Cardiac muscle cell (in vitro differentiated cells and primary cell): Measurements from ENCODE around the gene KPNB1. TPM values are rescaled to one million over a fixed set of nuclear protein-coding genes. Genes with fewer than 3 reads are reported as not detected.
A peak's percentile ranks its signal among the peaks of the same experiment; 100 is the strongest.

Experiments used
- DNase-seq, 2 donors: peaks; one replicate each; pipeline versions ENCODE4 v3.0.0 to v3.0.0-alpha.2; 2010 to 2017; ENCODE audit warnings: low read depth in 1 of 2, low spot score in 1 of 2
- H3K27ac ChIP-seq: fragments of 200-600 bp; sonication (generic); 2 replicates; pipeline ENCODE4 v1.5.1; 2016
- H3K27me3 ChIP-seq: fragments of 200-600 bp; sonication (generic); 2 replicates; pipeline ENCODE4 v1.6.0; 2016; ENCODE audit warnings: control low read depth
- H3K36me3 ChIP-seq: fragments of 200-600 bp; sonication (generic); 2 replicates; pipeline ENCODE4 v1.5.1; 2016; ENCODE audit warnings: control low read depth
- H3K4me1 ChIP-seq: fragments of 200-600 bp; sonication (generic); 2 replicates; pipeline ENCODE4 v1.8.1; 2017; ENCODE audit warnings: low read depth, mild to moderate bottlenecking, mixed run types
- H3K4me3 ChIP-seq: fragments of 200-600 bp; sonication (generic); 2 replicates; pipeline ENCODE4 v1.5.1; 2016; ENCODE audit warnings: mild to moderate bottlenecking
- H3K9me3 ChIP-seq: fragments of 200-600 bp; sonication (generic); 2 replicates; pipeline ENCODE4 v1.5.1; 2017; ENCODE audit warnings: low read depth, mild to moderate bottlenecking, control low read depth
- CTCF ChIP-seq: IDR thresholded peaks from 2 replicates; pipeline ENCODE4 v1.5.1; 2012; ENCODE audit warnings: low read depth, mild to moderate bottlenecking, low read length
- polyA plus RNA-seq: library from polyadenylated mRNA; unstranded; fragments of >200 nt; fragmentation: Nextera tagmentation; extraction: Ambion mirVana; gene quantifications from 2 replicates; pipeline ENCODE4 v1.2.1, GENCODE V29; 2016
- total RNA-seq: library from RNA; depleted of rRNA; stranded (reverse); fragments of >200 nt; gene quantifications from 2 replicates; pipeline ENCODE4 v1.2.3, GENCODE V29; 2016

Gene KPNB1
- total and polyA plus RNA-seq, 2 experiments from 2014 or later: 125 to 218 TPM

GRCh38 chr17:47621293-47622179, 28.2 kb upstream of the KPNB1 start:
- peak overlapping the region; percentile 72 for H3K27ac ChIP-seq
- no peak overlapping the region for H3K4me3 ChIP-seq
- H3K36me3 ChIP-seq: peaks cover 53% of the 10 kb centered on the region
- DNase-seq: peak; percentile 37 to 93
- peaks cover 16% of the 10 kb centered on the region for H3K4me1 ChIP-seq
- no peaks in the 10 kb centered on the region for H3K9me3 ChIP-seq
- no peaks in the 10 kb centered on the region for H3K27me3 ChIP-seq
- TF ChIP-seq CTCF: peak; percentile 12

GRCh38 chr17:47622180-47622549, 27.6 kb upstream of the KPNB1 start:
- Histone ChIP-seq H3K4me3 (no peak overlapping the region), H3K27ac (peak overlapping the region; percentile 72), H3K36me3 (peaks cover 52% of the 10 kb centered on the region), H3K27me3 (no peaks in the 10 kb centered on the region), H3K4me1 (peaks cover 16% of the 10 kb centered on the region), H3K9me3 (no peaks in the 10 kb centered on the region)
- peak in 1 of 2 donors; percentile 13 for DNase-seq
- no peak for TF ChIP-seq CTCF

GRCh38 chr17:47624727-47625068, 25.0 kb upstream of the KPNB1 start:
- TF ChIP-seq CTCF: no peak
- DNase-seq: no peak
- Histone ChIP-seq H3K36me3 (peaks cover 28% of the 10 kb centered on the region), H3K4me1 (peaks cover 19% of the 10 kb centered on the region), H3K9me3 (no peaks in the 10 kb centered on the region), H3K27me3 (no peaks in the 10 kb centered on the region), H3K4me3 (no peak overlapping the region), H3K27ac (no peak overlapping the region)

- H3K4me1 ChIP-seq: peaks cover 9% of the 10 kb centered on the region
- peaks cover 5% of the 10 kb centered on the region for H3K36me3 ChIP-seq
- no peak for DNase-seq
- H3K4me3 ChIP-seq: no peak overlapping the region
- no peak for TF ChIP-seq CTCF
- H3K9me3 ChIP-seq: no peaks in the 10 kb centered on the region
- no peaks in the 10 kb centered on the region for H3K27me3 ChIP-seq
- no peak overlapping the region for H3K27ac ChIP-seq
Observed at GRCh38 chr17:47628014-47628566, 21.6 kb upstream of the KPNB1 start.

- Histone ChIP-seq H3K9me3 (no peaks in the 10 kb centered on the region), H3K27ac (peak overlapping the region; percentile 12), H3K4me1 (peaks cover 7% of the 10 kb centered on the region), H3K4me3 (no peak overlapping the region), H3K27me3 (no peaks in the 10 kb centered on the region), H3K36me3 (no peaks in the 10 kb centered on the region)
- peak in 1 of 2 donors; percentile 7 for DNase-seq
- TF ChIP-seq CTCF: no peak
Observed at GRCh38 chr17:47629826-47630225, 19.9 kb upstream of the KPNB1 start.
